GM18498 (cell line): Measurements from ENCODE around the gene DVL3.
A peak's percentile ranks its signal among the peaks of the same experiment; 100 is the strongest.
"Not testable (repeated sequence)": the region's sequence is repeated elsewhere in the genome, so short reads cannot be mapped to it uniquely, and the experiment has no call there.

Source experiments
- ATAC-seq: cut with Tn5 transposase; IDR thresholded peaks from one replicate; pipeline ENCODE4 v1.9.1; 2021; ENCODE audit warnings: mild to moderate bottlenecking, moderate library complexity; ENCODE audit not compliant: unreplicated experiment

The DVL3 gene

GRCh38 chr3:184155644-184156521 lies 706 bp downstream of the DVL3 start:
- peak; percentile 40 for ATAC-seq

- no peak for ATAC-seq
Observed at GRCh38 chr3:184156522-184156955, 1.4 kb downstream of the DVL3 start.

GRCh38 chr3:184157206-184157605 lies 2.0 kb downstream of the DVL3 start:
- ATAC-seq, result no peak

GRCh38 chr3:184158404-184158803 lies 3.2 kb downstream of the DVL3 start:
- ATAC-seq, result no peak

- ATAC-seq, result no peak
Observed at GRCh38 chr3:184160456-184160855, 5.3 kb downstream of the DVL3 start.

GRCh38 chr3:184162571-184163070 lies 7.4 kb downstream of the DVL3 start:
- ATAC-seq, result not testable (repeated sequence)

- ATAC-seq, result no peak
Observed at GRCh38 chr3:184164648-184165330, 9.6 kb downstream of the DVL3 start.

- ATAC-seq, result no peak
Observed at GRCh38 chr3:184165543-184165942, 10.4 kb downstream of the DVL3 start.

- ATAC-seq, result no peak
Observed at GRCh38 chr3:184166671-184167070, 11.5 kb downstream of the DVL3 start.

- no peak for ATAC-seq
Observed at GRCh38 chr3:184167786-184168185, 12.6 kb downstream of the DVL3 start.

- no peak for ATAC-seq
Observed at GRCh38 chr3:184168363-184169120, 13.4 kb downstream of the DVL3 start.

- ATAC-seq, result no peak
Observed at GRCh38 chr3:184169896-184170875, 15.0 kb downstream of the DVL3 start.

- ATAC-seq, result no peak
Observed at GRCh38 chr3:184171562-184171961, 16.4 kb downstream of the DVL3 start.

GRCh38 chr3:184172681-184173373 lies 17.6 kb downstream of the DVL3 start:
- no peak for ATAC-seq

- no peak for ATAC-seq
Observed at GRCh38 chr3:184173374-184173722, 18.2 kb downstream of the DVL3 start.

GRCh38 chr3:184174284-184174645 lies 19.1 kb downstream of the DVL3 start:
- ATAC-seq, result no peak

- peak; percentile 93 for ATAC-seq
Observed at GRCh38 chr3:184174646-184175492, 19.7 kb downstream of the DVL3 start, which contains the start of gene AP2M1. AP2M1 (plus strand) TSS chr3:184174855; CDS start chr3:184176994, 2,139 bp downstream.

GRCh38 chr3:184175506-184175905 lies 20.3 kb downstream of the DVL3 start:
- no peak for ATAC-seq

GRCh38 chr3:184175981-184176376 lies 20.8 kb downstream of the DVL3 start:
- ATAC-seq, result no peak
